K562 (cell line): Measurements from ENCODE around the gene EFHC1.

Experiments used
- BRF1 ChIP-seq: IDR thresholded peaks from 3 replicates; pipeline ENCODE4 v1.6.1; 2011; ENCODE audit warnings: borderline replicate concordance, mild to moderate bottlenecking; ENCODE audit not compliant: insufficient read length; ENCODE audit errors: extremely low read depth
- CBX8 ChIP-seq: fragments of 200-600 bp; sonication (generic); IDR thresholded peaks from 2 replicates; pipeline ENCODE4 v1.6.1; 2012; ENCODE audit warnings: borderline replicate concordance, mixed run types, low read depth, mild to moderate bottlenecking, moderate library complexity, mixed read lengths, low read length, control low read depth, inconsistent platforms; ENCODE audit not compliant: poor library complexity, severe bottlenecking; ENCODE audit errors: extremely low read depth
- EP300 ChIP-seq: IDR thresholded peaks from 2 replicates; pipeline ENCODE4 v1.6.1; 2012; ENCODE audit warnings: low read length, improper control_type of control experiment
- FOXP1 ChIP-seq: sonication (generic); formaldehyde crosslinking; IDR thresholded peaks from 2 replicates; pipeline ENCODE4 v1.8.0; 2022; ENCODE audit warnings: mild to moderate bottlenecking, missing genetic modification reagents
- HDGF ChIP-seq: fragments of 450-650 bp; IDR thresholded peaks from 2 replicates; pipeline ENCODE4 v1.6.1; 2016
- HOMEZ ChIP-seq: fragments of 250-450 bp; sonication (Bioruptor Pico); IDR thresholded peaks from 2 replicates; pipeline ENCODE4 v1.4.0; 2020; ENCODE audit warnings: mild to moderate bottlenecking, moderate library complexity
- RFX5 ChIP-seq: IDR thresholded peaks from 2 replicates; pipeline ENCODE4 v1.6.1; 2011; ENCODE audit warnings: low read depth, mild to moderate bottlenecking, improper control_type of control experiment, low read length
- ZNF282 ChIP-seq: sonication (generic); formaldehyde crosslinking; IDR thresholded peaks from 2 replicates; pipeline ENCODE4 v1.8.1; 2023; ENCODE audit warnings: missing genetic modification reagents
- TF ChIP-seq, protein P1 (sequence below), 3 experiments: IDR thresholded peaks in 2 of 3; conservative IDR thresholded peaks in 1 of 3; 2 replicates each; pipeline ENCODE4 v1.5.1; 2011 to 2012; ENCODE audit warnings: low read length in 3 of 3, mild to moderate bottlenecking in 3 of 3, control low read depth in 2 of 3, improper control_type of control experiment in 1 of 3, inconsistent platforms in 1 of 3, low read depth in 1 of 3, mixed read lengths in 1 of 3, moderate library complexity in 1 of 3; ENCODE audit not compliant: insufficient read depth in 2 of 3

DNA sequence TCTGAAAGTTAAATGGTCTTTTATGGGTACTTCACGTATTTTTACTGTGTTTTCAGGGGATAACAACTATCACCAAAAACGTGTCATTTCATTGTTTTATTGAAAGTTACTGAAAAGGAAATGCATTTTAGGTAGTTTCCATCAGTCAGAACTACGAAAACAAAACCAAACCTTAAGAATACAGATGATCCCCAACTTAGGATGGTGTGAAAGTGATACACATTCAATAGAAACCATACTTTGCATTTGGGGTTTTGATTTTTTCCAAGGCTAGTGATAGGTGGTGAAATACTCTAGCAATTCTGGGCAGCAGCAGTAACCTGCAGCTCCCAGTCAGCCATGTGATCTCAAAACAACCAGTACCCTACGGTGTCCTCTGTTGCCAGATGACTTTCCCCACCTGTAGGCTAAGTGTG, 25.9 kb upstream of the EFHC1 start:
- TF ChIP-seq RFX5, result no peak
- TF ChIP-seq CBX8, result no peak
- no peak for TF ChIP-seq BRF1
- TF ChIP-seq, protein P1, sequence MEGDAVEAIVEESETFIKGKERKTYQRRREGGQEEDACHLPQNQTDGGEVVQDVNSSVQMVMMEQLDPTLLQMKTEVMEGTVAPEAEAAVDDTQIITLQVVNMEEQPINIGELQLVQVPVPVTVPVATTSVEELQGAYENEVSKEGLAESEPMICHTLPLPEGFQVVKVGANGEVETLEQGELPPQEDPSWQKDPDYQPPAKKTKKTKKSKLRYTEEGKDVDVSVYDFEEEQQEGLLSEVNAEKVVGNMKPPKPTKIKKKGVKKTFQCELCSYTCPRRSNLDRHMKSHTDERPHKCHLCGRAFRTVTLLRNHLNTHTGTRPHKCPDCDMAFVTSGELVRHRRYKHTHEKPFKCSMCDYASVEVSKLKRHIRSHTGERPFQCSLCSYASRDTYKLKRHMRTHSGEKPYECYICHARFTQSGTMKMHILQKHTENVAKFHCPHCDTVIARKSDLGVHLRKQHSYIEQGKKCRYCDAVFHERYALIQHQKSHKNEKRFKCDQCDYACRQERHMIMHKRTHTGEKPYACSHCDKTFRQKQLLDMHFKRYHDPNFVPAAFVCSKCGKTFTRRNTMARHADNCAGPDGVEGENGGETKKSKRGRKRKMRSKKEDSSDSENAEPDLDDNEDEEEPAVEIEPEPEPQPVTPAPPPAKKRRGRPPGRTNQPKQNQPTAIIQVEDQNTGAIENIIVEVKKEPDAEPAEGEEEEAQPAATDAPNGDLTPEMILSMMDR (IDR thresholded peaks at IDR 0.05 in 2 of 3, conservative IDR thresholded peaks at IDR 0.05 in 1 of 3; ENCODE audit: insufficient read depth in 2 of 3, low read depth in 1 of 3, low read length in 3 of 3), result no peak
- no peak for TF ChIP-seq FOXP1 (CRISPR knock-in tag)
- no peak for TF ChIP-seq HDGF
- TF ChIP-seq ZNF282 (CRISPR knock-in tag), result no peak
- TF ChIP-seq HOMEZ (CRISPR knock-in tag), result no peak
- TF ChIP-seq EP300, result no peak
